ENCODE results near the gene SLC25A33.

DNA sequence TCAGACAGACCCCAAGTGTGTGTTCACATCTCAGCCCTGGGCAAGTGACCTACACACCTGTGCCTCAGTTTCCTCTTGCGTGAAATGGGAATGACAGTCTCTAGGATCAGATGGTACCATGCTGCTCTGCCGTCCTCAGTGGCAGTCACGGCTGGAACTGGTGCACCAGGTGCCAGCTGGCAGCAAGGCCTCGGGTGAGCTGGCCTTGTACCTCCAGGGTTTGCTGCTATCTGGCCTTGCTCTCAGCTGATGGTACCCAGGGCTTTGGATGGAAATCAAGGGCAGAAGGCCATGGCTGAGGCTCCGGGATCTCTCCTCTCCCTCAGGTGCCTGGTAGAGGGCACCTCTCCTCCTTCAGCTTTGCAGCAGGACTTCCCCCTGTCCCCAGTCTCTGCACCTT is 70.7 kb downstream of the SLC25A33 start:
- TF ChIP-seq POLR2A (IDR thresholded peaks at IDR 0.05; ENCODE audit: low read length), result no peak
- TF ChIP-seq GATA1 (IDR thresholded peaks at IDR 0.05; ENCODE audit: low read depth, low read length), result no peak
